Fibroblast of lung (primary cell): ENCODE data around the gene IL17RD. TPM values are rescaled to one million over a fixed set of nuclear protein-coding genes. Genes with fewer than 3 reads are reported as not detected.
A peak's percentile ranks its signal among the peaks of the same experiment; 100 is the strongest.

Experiments
- DNase-seq, 2 donors: peaks; one replicate each; pipeline versions ENCODE4 v3.0.0 to v3.0.0-alpha.2; 2010; ENCODE audit warnings: low read depth in 2 of 2
- H2AFZ ChIP-seq: 2 replicates; pipeline ENCODE4 v1.5.1; 2012; ENCODE audit warnings: low read length, control low read depth, inconsistent platforms
- H3K27ac ChIP-seq: 2 replicates; pipeline ENCODE4 v1.5.1; 2011; ENCODE audit warnings: low read length, control low read depth; ENCODE audit not compliant: insufficient read depth
- H3K27me3 ChIP-seq: 2 replicates; pipeline ENCODE4 v1.5.1; 2011; ENCODE audit warnings: mild to moderate bottlenecking, low read length; ENCODE audit not compliant: control insufficient read depth, insufficient read depth
- H3K36me3 ChIP-seq: 2 replicates; pipeline ENCODE4 v1.5.1; 2011; ENCODE audit warnings: low read length; ENCODE audit not compliant: control insufficient read depth, insufficient read depth
- H3K4me1 ChIP-seq: 2 replicates; pipeline ENCODE4 v1.5.1; 2011; ENCODE audit warnings: low read length; ENCODE audit not compliant: control insufficient read depth, insufficient read depth; ENCODE audit errors: extremely low read depth
- H3K4me2 ChIP-seq: 2 replicates; pipeline ENCODE4 v1.5.1; 2011; ENCODE audit warnings: low read length, control low read depth; ENCODE audit not compliant: insufficient read depth; ENCODE audit errors: extremely low read depth
- H3K4me3 ChIP-seq, 4 experiments: fragments of 200-600 bp in 1 of 4; sonication (generic) in 1 of 4; replicated peaks in 1 of 4; 2 replicates each; pipeline ENCODE4 v1.5.1; 2011 to 2016; ENCODE audit warnings: low read length in 4 of 4, low read depth in 3 of 4, mild to moderate bottlenecking in 3 of 4, control low read depth in 2 of 4, inconsistent platforms in 1 of 4, mixed read lengths in 1 of 4; ENCODE audit not compliant: insufficient read depth in 1 of 4; ENCODE audit errors: control extremely low read depth in 1 of 4
- H3K79me2 ChIP-seq: 2 replicates; pipeline ENCODE4 v1.5.1; 2012; ENCODE audit warnings: mild to moderate bottlenecking, low read length, inconsistent platforms; ENCODE audit not compliant: control insufficient read depth, insufficient read depth
- H3K9ac ChIP-seq: 2 replicates; pipeline ENCODE4 v1.5.1; 2011; ENCODE audit warnings: mild to moderate bottlenecking, low read length, control low read depth; ENCODE audit not compliant: insufficient read depth
- H3K9me3 ChIP-seq: 2 replicates; pipeline ENCODE4 v1.5.1; 2012; ENCODE audit warnings: low read depth, low read length; ENCODE audit not compliant: control insufficient read depth, insufficient read depth
- H4K20me1 ChIP-seq: 2 replicates; pipeline ENCODE4 v1.5.1; 2011; ENCODE audit warnings: low read length; ENCODE audit not compliant: control insufficient read depth, insufficient read depth; ENCODE audit errors: extremely low read depth
- EZH2 ChIP-seq: IDR thresholded peaks from 2 replicates; pipeline ENCODE4 v1.5.1; 2012; ENCODE audit warnings: low read length, control low read depth, mild to moderate bottlenecking; ENCODE audit errors: missing control alignments
- polyA plus RNA-seq, 2 donors: library from polyadenylated mRNA; depleted of rRNA in 1 of 2; stranded (reverse) in 1 of 2; unstranded in 1 of 2; fragments of >200 nt; gene quantifications; 2 replicates each; pipeline ENCODE4 v1.2.1, GENCODE V29; 2011 to 2012; ENCODE audit warnings: missing spikeins in 1 of 2
- total RNA-seq: library from RNA; depleted of rRNA; stranded (reverse); fragments of >200 nt; gene quantifications from 2 replicates; pipeline ENCODE4 v1.2.1, GENCODE V29; 2014
- TF ChIP-seq, protein P1 (sequence below), 2 donors: IDR thresholded peaks in 1 of 2; conservative IDR thresholded peaks in 1 of 2; 1 replicate in 1 of 2; 2 replicates in 1 of 2; pipeline ENCODE4 v1.5.1; 2011 to 2012; ENCODE audit warnings: low read length in 2 of 2, control low read depth in 1 of 2, inconsistent platforms in 1 of 2, low read depth in 1 of 2, mild to moderate bottlenecking in 1 of 2

Gene IL17RD
- total and polyA plus RNA-seq, 2 donors (not counting 1 experiment from before 2014, with no cell fraction given), result 0.60 to 1.8 TPM

DNA sequence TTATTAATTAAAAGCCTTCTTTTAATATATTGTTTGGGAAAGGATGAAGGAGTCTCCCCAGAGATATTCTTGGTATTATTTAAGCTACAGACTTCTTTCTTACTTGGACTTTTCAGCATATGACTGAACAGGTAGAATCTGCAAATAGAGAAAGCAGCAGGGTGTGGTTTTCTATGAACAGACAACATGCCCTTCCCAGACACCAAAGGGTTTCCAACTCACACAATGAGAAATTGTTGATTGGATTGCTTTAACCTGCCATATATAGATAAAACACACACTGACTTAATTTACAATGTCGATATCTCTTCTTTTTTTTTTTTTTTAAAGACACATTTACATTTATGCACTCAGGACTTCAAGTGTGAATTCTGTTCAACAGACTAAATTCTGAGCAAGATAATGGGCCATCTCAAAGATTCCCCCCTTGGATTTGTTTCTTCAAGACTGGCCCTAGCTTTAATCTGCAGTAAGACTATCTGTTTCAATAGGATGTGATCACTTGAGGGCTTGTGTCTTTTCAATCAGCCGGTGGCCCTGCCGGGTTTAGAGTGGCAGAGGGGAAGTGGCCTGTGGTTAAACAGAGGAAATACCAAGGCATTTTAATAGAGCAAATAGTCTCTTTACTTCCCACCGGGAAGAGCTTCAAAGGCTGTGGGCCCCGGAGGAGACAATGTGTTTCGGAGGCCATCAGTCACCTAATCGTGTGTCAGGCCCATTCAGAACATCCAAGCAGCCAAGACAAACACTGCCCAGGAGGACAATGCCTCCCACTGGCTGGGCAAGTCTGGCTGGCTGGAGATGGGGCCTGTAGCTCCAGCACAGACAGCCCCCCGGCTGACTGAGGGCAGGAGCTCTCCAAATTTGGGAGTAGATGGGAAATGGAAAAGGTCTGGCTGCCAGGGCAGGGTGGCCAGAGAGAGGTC lies 6.1 kb downstream of the IL17RD start:
- H3K79me2 ChIP-seq, result no peaks in the 10 kb centered on the region
- no peaks in the 10 kb centered on the region for H3K36me3 ChIP-seq
- no peak overlapping the region for H3K4me3 ChIP-seq
- TF ChIP-seq, protein P1, sequence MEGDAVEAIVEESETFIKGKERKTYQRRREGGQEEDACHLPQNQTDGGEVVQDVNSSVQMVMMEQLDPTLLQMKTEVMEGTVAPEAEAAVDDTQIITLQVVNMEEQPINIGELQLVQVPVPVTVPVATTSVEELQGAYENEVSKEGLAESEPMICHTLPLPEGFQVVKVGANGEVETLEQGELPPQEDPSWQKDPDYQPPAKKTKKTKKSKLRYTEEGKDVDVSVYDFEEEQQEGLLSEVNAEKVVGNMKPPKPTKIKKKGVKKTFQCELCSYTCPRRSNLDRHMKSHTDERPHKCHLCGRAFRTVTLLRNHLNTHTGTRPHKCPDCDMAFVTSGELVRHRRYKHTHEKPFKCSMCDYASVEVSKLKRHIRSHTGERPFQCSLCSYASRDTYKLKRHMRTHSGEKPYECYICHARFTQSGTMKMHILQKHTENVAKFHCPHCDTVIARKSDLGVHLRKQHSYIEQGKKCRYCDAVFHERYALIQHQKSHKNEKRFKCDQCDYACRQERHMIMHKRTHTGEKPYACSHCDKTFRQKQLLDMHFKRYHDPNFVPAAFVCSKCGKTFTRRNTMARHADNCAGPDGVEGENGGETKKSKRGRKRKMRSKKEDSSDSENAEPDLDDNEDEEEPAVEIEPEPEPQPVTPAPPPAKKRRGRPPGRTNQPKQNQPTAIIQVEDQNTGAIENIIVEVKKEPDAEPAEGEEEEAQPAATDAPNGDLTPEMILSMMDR (conservative IDR thresholded peaks at IDR 0.05 in 1 of 2, IDR thresholded peaks at IDR 0.05 in 1 of 2; ENCODE audit: low read depth in 1 of 2, low read length in 2 of 2), result no peak
- TF ChIP-seq EZH2, result no peak
- no peak overlapping the region for H3K27ac ChIP-seq
- no peak overlapping the region for H2AFZ ChIP-seq
- no peaks in the 10 kb centered on the region for H3K9me3 ChIP-seq
- no peaks in the 10 kb centered on the region for H3K4me1 ChIP-seq
- H3K4me2 ChIP-seq, result no peak overlapping the region
- no peaks in the 10 kb centered on the region for H4K20me1 ChIP-seq
- no peaks in the 10 kb centered on the region for H3K27me3 ChIP-seq
- H3K9ac ChIP-seq, result no peak overlapping the region
- peak in 1 of 2 donors; percentile 35 for DNase-seq

DNA sequence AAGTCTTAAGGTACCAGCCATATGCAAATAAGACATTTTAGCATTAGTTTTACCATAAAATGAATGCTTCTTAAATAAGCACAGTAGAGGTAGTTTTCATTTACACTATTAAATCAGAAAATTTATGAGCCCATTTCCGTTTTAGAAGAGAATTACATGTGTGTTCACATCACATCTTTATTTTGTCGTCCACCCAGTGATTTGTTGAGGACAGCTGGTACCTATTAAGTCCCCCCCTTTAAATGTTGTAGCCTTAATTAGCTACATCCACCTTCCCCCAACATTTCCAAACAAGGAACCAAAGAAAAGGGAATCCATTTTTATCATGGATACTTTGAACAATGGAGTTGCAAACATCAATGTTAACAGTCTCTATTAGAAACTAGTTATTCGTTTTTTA lies 6.8 kb downstream of the IL17RD start:
- TF ChIP-seq, protein P1 (conservative IDR thresholded peaks at IDR 0.05 in 1 of 2, IDR thresholded peaks at IDR 0.05 in 1 of 2; ENCODE audit: low read depth in 1 of 2, low read length in 2 of 2), result no peak
- no peak for TF ChIP-seq EZH2
- Histone ChIP-seq H3K4me3 (no peak overlapping the region), H3K36me3 (no peaks in the 10 kb centered on the region), H3K9me3 (no peaks in the 10 kb centered on the region), H4K20me1 (no peaks in the 10 kb centered on the region), H3K4me2 (no peak overlapping the region), H2AFZ (no peak overlapping the region), H3K4me1 (no peaks in the 10 kb centered on the region), H3K27me3 (no peaks in the 10 kb centered on the region), H3K9ac (no peak overlapping the region), H3K27ac (no peak overlapping the region), H3K79me2 (no peaks in the 10 kb centered on the region)
- no peak for DNase-seq

DNA sequence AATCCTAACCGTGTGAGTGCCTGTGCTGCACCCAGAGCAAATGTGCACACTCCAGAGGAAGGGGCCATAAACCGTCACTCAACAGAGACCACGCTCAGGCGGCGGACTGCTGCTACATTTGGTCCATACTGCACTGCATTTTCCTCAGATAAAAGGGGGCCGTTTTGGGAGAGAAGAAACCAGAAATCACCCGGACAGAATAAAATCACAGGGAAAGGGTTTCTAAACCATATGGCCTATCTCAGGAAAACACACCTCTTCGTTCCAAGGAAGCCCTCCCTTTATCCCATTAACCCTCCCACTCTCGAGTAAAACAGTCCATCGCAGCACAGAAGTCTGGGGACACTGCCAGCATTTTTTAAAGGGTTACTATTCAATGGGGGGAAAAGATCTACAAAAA lies 7.6 kb downstream of the IL17RD start:
- Histone ChIP-seq H3K4me1 (no peaks in the 10 kb centered on the region), H3K9ac (no peak overlapping the region), H2AFZ (no peak overlapping the region), H3K4me2 (no peak overlapping the region), H3K36me3 (no peaks in the 10 kb centered on the region), H3K27me3 (no peaks in the 10 kb centered on the region), H3K79me2 (no peaks in the 10 kb centered on the region), H3K9me3 (no peaks in the 10 kb centered on the region), H3K4me3 (no peak overlapping the region), H4K20me1 (no peaks in the 10 kb centered on the region), H3K27ac (no peak overlapping the region)
- peak in 1 of 2 donors; percentile 8 for DNase-seq
- TF ChIP-seq, protein P1 (conservative IDR thresholded peaks at IDR 0.05 in 1 of 2, IDR thresholded peaks at IDR 0.05 in 1 of 2; ENCODE audit: low read depth in 1 of 2, low read length in 2 of 2), result no peak
- TF ChIP-seq EZH2, result no peak
